HG03097 (cell line): ENCODE results near the gene RAD51AP2.
A peak's percentile ranks its signal among the peaks of the same experiment; 100 is the strongest.
"Not testable (repeated sequence)": the region's sequence is repeated elsewhere in the genome, so short reads cannot be mapped to it uniquely, and the experiment has no call there.

Experiments used
- ATAC-seq: cut with Tn5 transposase; IDR thresholded peaks from one replicate; pipeline ENCODE4 v1.9.1; 2021; ENCODE audit not compliant: unreplicated experiment, low FRiP score

Gene RAD51AP2

DNA sequence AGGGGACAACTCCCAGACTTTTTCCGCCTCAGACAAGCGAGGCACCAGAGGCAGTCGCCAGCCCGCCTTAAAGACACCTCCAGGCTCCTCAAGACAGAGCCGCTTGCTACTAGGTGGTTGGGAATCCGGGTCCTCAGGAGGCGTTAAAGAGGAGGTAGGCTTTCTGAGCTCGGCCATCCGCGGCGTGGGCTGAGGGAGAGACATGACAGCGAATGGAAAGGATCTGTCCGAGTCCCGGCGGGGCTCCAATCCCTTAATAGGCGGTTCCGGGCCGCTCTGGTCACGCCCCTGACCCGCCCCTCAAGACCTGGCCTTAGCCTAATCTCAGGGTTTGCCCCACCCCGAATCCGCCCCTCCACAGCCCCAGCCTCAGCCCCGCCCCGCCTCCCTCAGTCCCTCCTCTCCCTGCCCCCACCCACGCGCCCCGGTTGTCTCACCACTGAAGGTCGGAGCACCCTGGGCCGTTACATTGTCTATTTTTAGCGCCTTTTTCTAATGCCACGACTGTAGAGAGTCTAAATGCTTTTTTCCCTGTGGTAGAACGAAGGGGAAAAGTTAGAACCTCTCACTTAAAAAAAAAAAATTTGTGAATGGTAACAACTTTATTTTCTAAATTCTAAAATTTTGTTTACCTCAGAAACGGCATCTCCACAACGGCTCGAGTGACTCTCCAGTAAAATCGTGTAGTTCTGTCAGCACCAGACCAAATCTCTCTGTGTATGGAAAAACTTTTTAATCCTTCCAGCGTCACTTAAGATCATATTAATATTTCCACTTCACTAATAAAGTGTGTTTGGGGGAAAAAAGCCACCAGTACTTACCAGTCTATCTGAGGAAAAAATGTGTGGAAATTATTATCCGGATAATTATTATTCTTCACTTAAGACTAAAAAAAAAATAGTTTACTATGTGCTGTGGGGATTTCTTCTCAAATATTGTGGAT is at the start of gene RAD51AP2:
Gene RAD51AP2 (minus strand): TSS at position 229 of the 943 bp plus-strand sequence. CDS start 25 bp downstream, at position 204.
- peak; percentile 85 for ATAC-seq

DNA sequence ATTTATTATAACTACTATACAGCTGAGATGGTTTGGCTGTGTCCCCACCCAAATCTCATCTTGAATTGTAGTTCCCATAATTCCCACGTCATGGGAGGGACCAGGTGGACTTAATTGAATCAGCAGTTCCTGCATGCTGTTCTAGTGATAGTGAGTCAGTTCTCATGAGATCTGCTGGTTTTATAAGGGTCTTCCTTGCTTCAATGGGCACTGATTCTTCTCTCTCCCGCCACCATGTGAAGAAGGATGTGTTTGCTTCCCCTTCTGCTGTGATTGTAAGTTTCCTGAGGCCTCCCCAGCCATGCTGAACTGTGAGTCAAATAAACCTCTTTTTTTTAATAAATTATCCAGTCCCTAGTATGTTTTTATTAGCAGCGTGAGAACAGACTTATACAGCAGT is 47.5 kb upstream of the RAD51AP2 start:
- not testable (repeated sequence) for ATAC-seq

GRCh38 chr2:17558878-17559277 is 40.6 kb upstream of the RAD51AP2 start:
- ATAC-seq: no peak

GRCh38 chr2:17558053-17558452 is 39.8 kb upstream of the RAD51AP2 start:
- ATAC-seq: no peak

- ATAC-seq: no peak
These were observed 39.4 kb upstream of the RAD51AP2 start for GRCh38 chr2:17557596-17557995.

DNA sequence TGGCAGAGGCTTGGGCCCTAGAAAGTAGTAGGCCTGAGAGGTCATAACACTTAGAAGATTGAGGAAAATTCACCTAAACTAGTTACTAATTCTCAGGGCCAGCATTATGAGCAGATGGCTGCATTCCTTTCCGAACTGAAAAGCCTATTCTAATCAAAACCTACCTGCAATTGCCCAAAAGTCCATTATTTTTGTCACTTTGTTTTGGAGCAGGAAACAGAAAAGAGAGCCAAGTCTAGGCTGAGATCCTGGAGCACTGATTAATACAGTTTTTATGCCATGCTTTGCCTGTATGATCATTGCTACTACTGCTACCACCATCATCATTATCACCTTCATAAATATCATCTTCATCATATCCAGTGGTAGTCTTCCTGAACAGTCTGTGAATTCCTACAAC is 36.9 kb upstream of the RAD51AP2 start:
- no peak for ATAC-seq

GRCh38 chr2:17550907-17551306 is 32.7 kb upstream of the RAD51AP2 start:
- no peak for ATAC-seq

DNA sequence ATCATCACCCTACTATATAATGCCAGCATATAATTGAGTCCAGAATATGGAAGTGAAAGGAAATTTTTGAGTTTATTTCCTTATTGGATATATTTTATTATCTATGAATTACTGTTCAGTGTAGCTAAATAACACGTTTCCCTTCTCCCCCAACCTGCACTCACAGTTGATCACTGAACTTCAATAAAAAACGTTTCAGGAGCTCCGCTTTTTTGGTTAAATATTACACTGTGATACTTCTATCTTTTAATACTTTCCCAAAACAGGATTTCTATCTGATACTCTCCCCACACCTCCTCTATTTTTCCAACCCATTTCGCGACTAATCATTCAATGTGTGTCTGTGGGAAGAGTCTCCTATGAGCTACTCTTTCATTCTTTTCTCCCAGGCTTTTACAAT is 29.5 kb upstream of the RAD51AP2 start:
- ATAC-seq: no peak

- ATAC-seq: no peak
These were observed 29.0 kb upstream of the RAD51AP2 start for GRCh38 chr2:17547237-17547636.

DNA sequence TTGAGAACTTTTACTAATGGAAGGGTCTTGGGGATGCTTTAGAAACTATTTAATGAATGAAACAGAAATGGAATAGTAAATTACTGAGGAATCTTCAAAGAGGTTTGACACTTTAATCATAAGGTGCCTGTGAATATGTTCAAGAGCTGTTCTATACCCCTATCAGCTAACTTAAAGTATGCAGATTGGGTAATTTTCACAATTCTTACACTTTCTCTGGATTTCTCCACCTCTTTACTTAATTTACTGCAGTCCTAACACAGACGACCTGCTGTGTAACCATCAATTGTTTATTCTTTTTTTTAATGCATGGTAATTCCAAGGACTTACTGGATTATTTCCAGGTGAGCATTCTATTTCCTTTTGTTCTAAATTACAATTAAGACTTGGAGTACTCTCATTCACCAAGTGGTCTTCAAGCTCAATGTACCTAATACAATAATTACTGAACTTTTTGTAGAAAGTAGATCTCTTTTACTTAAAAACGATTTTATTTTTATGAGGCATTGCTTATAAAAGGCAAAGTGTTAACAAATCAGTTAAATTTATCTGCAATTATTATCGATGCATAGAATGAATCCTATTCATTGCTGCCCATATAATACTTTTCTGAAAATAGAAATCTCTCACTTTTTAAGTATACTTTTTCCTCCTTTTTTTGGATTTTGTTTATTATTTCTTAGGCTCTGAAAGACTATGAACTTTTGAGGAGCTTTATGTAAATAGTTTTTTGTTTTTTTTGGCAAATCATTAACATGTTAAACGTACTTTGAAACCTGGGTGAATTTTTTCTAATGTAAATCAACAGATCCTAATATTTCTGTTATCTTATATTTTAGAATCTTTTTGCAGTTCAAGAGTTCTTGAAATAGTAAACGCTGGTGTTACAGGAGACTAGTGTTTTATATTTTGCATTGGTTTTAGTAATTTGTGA is 27.7 kb upstream of the RAD51AP2 start:
- no peak for ATAC-seq

DNA sequence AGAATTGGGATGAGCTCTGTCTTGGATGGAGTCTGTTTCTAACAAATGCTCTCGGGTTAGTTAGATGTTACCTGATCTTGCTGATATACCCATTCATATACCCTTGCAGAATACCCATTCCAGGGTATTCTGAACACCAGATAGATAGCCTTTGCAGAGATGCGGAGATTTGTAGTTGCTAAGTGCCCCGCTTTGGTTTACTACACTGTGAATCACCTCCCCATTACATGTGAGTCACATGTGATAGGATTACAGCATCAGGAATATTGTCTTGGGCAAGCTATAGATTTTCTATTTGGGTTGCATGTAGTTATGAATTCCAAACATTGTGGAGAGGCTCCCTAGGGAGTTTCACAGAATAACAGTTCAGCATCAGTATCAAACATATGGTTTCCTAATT is 26.0 kb upstream of the RAD51AP2 start:
- no peak for ATAC-seq

DNA sequence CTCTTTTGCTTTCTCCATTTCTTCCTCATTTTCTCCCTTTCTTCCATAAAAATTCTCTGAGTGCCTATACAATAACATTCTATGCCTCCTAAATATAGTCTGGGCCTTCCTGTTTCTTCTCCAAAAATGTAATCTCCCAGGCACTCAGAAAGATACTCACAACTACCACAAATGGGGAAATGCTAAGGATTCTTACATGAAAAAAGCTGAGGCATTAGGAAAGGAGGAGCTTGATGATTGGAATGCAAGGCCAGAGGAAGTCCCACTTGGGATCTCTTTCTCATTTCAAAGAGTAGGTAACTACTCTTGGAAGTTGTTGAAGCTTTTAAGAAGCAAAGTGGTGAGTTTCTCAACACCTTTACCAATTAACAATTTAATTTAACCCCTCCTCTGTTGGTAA is 25.6 kb upstream of the RAD51AP2 start:
- ATAC-seq: no peak

- ATAC-seq: no peak
These were observed 25.0 kb upstream of the RAD51AP2 start for GRCh38 chr2:17543131-17543660.

- no peak for ATAC-seq
These were observed 24.2 kb upstream of the RAD51AP2 start for GRCh38 chr2:17542471-17542870.

- no peak for ATAC-seq
These were observed 23.3 kb upstream of the RAD51AP2 start for GRCh38 chr2:17541531-17541950.

DNA sequence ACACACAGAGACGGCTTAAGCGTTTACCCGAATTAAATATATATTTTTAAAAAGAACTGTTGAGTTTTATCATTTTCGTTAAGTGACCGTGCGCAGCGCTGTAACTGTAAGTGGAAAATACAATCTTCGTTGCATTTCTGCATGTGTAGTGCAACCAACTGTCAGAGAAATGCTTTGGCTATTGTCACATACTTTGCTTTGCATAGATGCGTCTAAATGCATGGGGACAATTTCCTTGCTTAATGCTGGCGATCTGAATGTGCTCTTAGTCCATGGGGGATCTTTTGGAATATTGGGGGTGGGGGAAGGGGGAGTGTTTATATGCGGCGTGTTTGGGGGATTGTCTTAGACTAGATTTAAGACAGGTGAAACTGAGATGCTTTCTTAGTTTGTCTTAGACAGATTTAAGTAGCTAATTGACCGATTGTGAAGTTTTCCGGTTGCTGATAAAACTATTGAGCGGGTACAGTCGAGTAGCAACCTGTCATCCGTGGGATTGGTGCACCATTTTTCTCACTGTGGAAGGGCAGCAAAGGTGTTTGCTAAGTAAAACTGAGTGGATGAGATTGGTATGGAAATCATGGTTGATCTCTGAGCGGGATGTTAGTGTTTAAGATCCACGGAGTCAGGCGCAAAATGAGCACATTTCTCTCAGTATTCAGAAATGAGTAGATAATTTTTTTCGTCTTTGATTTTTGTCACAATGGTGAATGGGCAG is 22.7 kb upstream of the RAD51AP2 start:
- no peak for ATAC-seq

DNA sequence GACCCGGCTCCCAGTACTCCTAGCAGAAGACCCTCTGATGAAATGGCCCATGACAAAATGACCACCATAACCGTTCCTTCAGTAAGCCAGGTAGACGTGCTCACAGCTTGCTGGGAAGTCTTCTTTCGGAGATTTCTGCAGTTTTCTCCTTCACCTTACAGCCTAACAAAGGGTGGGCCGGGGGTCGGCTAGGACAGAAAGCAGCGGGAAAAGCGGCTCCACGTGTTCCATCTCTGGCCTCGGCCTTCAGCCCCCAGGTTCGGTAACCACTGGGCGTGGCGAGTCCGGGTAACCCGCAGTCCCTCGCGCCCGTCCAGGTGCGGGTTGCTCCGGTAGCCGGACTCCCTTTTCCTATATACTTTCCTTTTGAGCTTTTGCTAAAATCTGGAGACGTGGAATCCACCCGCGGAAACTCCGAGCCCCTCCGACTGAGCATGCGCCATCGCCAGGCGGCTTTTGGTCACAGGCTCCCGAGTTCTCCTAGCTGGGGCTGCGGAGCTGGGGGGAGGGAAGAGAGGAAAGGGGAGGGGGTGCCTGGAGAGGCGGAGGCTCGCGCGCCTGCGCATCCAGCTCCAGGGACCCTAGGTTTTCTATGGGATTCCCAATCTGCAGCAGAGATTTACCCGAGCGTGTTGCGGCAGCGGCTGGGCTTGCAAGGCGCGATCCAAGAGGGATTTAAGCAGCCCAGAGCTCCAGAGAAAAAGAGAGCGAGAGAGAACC is 22.0 kb upstream of the RAD51AP2 start, which contains the start of gene VSNL1:
Gene VSNL1 (plus strand): TSS at position 604 of the 720 bp plus-strand sequence. CDS start 51,379 bp downstream, outside the sequence.
- no peak for ATAC-seq

GRCh38 chr2:17539611-17540092 is 21.4 kb upstream of the RAD51AP2 start:
- no peak for ATAC-seq

DNA sequence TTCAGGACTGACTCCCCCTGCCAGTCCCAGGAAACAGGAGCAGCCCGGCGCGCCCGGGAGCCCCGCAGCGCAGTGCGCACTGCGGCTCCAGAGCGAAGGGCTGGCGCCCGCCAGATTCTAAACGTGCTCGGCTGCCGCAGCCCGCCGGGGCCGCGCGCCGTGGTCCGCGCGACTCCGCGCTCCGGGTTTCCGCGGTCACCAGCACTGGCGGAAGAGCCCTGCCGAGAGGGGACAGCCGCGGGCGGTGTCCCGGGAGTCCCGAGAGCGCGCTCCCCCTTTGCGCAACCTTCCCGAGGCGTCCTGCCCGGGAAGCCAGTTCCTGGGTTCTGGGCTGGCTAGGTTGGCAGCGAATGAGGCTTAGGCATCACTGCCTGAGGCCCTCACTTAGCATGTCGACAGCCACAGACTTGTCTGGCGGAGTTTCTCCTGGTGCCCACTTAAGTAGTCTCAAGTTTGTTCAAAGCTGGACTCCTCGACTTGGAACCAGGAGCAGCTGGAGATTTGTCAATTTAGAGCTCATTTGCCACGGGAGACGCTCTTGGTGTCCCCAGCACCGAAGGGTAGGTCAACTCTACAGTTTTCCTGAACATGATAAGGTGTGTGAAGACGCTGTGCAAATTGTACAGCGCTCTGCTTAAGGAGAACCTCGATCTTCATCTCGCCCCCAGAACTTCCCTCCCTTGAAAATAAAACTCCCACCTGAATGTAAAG is 20.8 kb upstream of the RAD51AP2 start:
- ATAC-seq: no peak
